K562 (cell line): ENCODE data around the gene SLC4A4. TPM values are rescaled to one million over a fixed set of nuclear protein-coding genes. Genes with fewer than 3 reads are reported as not detected.

ENCODE experiments used
- ATAC-seq: fragments of 200-7000 bp; cut with Tn5 transposase; 3 replicates; pipeline ENCODE4 v1.9.1; 2020; ENCODE audit warnings: moderate library complexity
- BruUV-seq: library from RNA; stranded (reverse); fragments of 400-500 nt; replicated peaks from 2 replicates; lab custom pipeline; 2021; lab: Mats Ljungman, UMichigan
- CTCF ChIA-PET: fragments of 300-600 bp; formaldehyde crosslinking; extraction: SDS; loops from one replicate; lab custom pipeline; 2021; ENCODE audit warnings: low intra/inter-chr PET ratio; lab: Yijun Ruan, JAX
- POLR2A ChIA-PET: fragments of 300-600, 350-650 bp; sonication (Branson Sonifier 250); formaldehyde crosslinking; extraction: SDS; loops from one replicate; lab custom pipeline; 2021; ENCODE audit warnings: antibody characterized with exemption, inconsistent platforms; lab: Yijun Ruan, JAX
- DNase-seq, 4 experiments: peaks; one replicate each; pipeline versions ENCODE4 v3.0.0 to v3.0.0-alpha.2; 2011 to 2018; ENCODE audit warnings: low spot score in 3 of 4, mixed read lengths in 3 of 4; ENCODE audit errors: extremely low read depth in 1 of 4
- FAIRE-seq: peaks from 2 replicates; lab custom pipeline; 2011; peaks lifted over from hg19 to GRCh38; lab: Jason Lieb, UNC
- H2AFZ ChIP-seq: 2 replicates; pipeline ENCODE4 v1.6.0; 2011; ENCODE audit warnings: low read depth, low read length, control low read depth, inconsistent platforms
- H3K27ac ChIP-seq: fragments of 200-600 bp; 3 replicates; pipeline ENCODE4 v1.8.0; 2011; ENCODE audit warnings: low read depth, mild to moderate bottlenecking, control low read depth, inconsistent platforms, low read length, moderate library complexity, mixed read lengths; ENCODE audit errors: extremely low read depth
- H3K27me3 ChIP-seq, 2 experiments: fragments of 300-600 bp in 1 of 2; 2 replicates in 1 of 2; 3 replicates in 1 of 2; pipeline versions ENCODE4 v1.6.0 to v1.8.0; 2011; ENCODE audit warnings: inconsistent platforms in 2 of 2, low read length in 2 of 2, mild to moderate bottlenecking in 1 of 2, mixed read lengths in 1 of 2, moderate library complexity in 1 of 2; ENCODE audit not compliant: control insufficient read depth in 2 of 2, insufficient read depth in 2 of 2
- H3K36me3 ChIP-seq: fragments of 300-600 bp; 3 replicates; pipeline ENCODE4 v1.8.0; 2011; ENCODE audit warnings: mild to moderate bottlenecking, low read length, inconsistent platforms; ENCODE audit not compliant: control insufficient read depth, insufficient read depth
- H3K4me1 ChIP-seq, 2 experiments: fragments of 200-600 bp in 1 of 2; replicated peaks in 1 of 2; 2 replicates in 1 of 2; 3 replicates in 1 of 2; pipeline versions ENCODE4 v1.5.1 to v1.8.0; 2011; ENCODE audit warnings: inconsistent platforms in 2 of 2, low read length in 2 of 2, mild to moderate bottlenecking in 1 of 2, mixed read lengths in 1 of 2, moderate library complexity in 1 of 2; ENCODE audit not compliant: control insufficient read depth in 2 of 2, insufficient read depth in 2 of 2
- H3K4me2 ChIP-seq: 2 replicates; pipeline ENCODE4 v1.6.1; 2011; ENCODE audit warnings: low read length, control low read depth, inconsistent platforms, mixed read lengths; ENCODE audit not compliant: insufficient read depth
- H3K4me3 ChIP-seq: fragments of 200-600 bp; sonication (generic), shearing (Covaris generic); 2 replicates; pipeline ENCODE4 v1.5.1; 2016; ENCODE audit warnings: control low read depth, inconsistent platforms
- H3K79me2 ChIP-seq: fragments of 200-600 bp; 3 replicates; pipeline ENCODE4 v1.8.0; 2011; ENCODE audit warnings: low read length, inconsistent platforms; ENCODE audit not compliant: control insufficient read depth, insufficient read depth
- H3K9ac ChIP-seq, 2 experiments: 2 replicates each; pipeline versions ENCODE4 v1.6.0 to v1.6.1; 2011; ENCODE audit warnings: low read depth in 2 of 2, low read length in 2 of 2, control low read depth in 1 of 2, inconsistent platforms in 1 of 2, mild to moderate bottlenecking in 1 of 2, mixed read lengths in 1 of 2; ENCODE audit not compliant: insufficient read depth in 1 of 2
- H3K9me1 ChIP-seq: one replicate; pipeline ENCODE4 v1.6.0; 2011; ENCODE audit warnings: inconsistent platforms, mild to moderate bottlenecking, low read length, moderate library complexity; ENCODE audit not compliant: control insufficient read depth, insufficient read depth
- H3K9me3 ChIP-seq: replicated peaks from 2 replicates; pipeline ENCODE4 v1.5.1; 2011; ENCODE audit warnings: low read depth, low read length, inconsistent platforms; ENCODE audit not compliant: control insufficient read depth, insufficient read depth
- H4K20me1 ChIP-seq: replicated peaks from 2 replicates; pipeline ENCODE4 v1.6.1; 2011; ENCODE audit warnings: low read length, inconsistent platforms, mixed read lengths; ENCODE audit not compliant: control insufficient read depth, insufficient read depth
- CEBPG ChIP-seq, 3 experiments: fragments of 200-800 bp in 1 of 3; sonication (Bioruptor generic) in 1 of 3; sonication (generic) in 1 of 3; formaldehyde crosslinking in 1 of 3; IDR thresholded peaks in 2 of 3; conservative IDR thresholded peaks in 1 of 3; 2 replicates each; pipeline versions ENCODE4 v1.6.1 to v1.8.0; 2016 to 2022; ENCODE audit warnings: missing compliant biosample characterization in 2 of 3, missing genetic modification characterization in 2 of 3, mild to moderate bottlenecking in 1 of 3, missing genetic modification reagents in 1 of 3
- GABPB1 ChIP-seq: sonication (generic); formaldehyde crosslinking; IDR thresholded peaks from 2 replicates; pipeline ENCODE4 v1.8.0; 2022; ENCODE audit warnings: mild to moderate bottlenecking, missing genetic modification reagents
- ILF3 ChIP-seq: fragments of 450-650 bp; IDR thresholded peaks from 2 replicates; pipeline ENCODE4 v1.6.1; 2018; ENCODE audit warnings: antibody characterized with exemption, mild to moderate bottlenecking, moderate library complexity, borderline replicate concordance
- SMAD1 ChIP-seq: fragments of 150-350 bp; IDR thresholded peaks from 2 replicates; pipeline ENCODE4 v1.6.1; 2014; ENCODE audit warnings: low read length, low read depth; ENCODE audit not compliant: partially characterized antibody
- SOX6 ChIP-seq: fragments of 450-650 bp; IDR thresholded peaks from 2 replicates; pipeline ENCODE4 v1.6.1; 2014; ENCODE audit warnings: mild to moderate bottlenecking
- STAT5A ChIP-seq: IDR thresholded peaks from 2 replicates; pipeline ENCODE4 v1.6.1; 2012; ENCODE audit warnings: low read length, inconsistent platforms, borderline replicate concordance
- WGBS: fragments of 100-300 bp; shearing (Covaris generic); methylation state at CpG from one replicate; pipeline ENCODE4 v1.1.6; 2016; ENCODE audit warnings: low coverage, mixed read lengths; ENCODE audit not compliant: insufficient coverage; ENCODE audit errors: missing lambda C conversion rate; 5-methylcytosine and 5-hydroxymethylcytosine counted together
- in situ Hi-C: fragments of 300-500 bp; cut with MboI; formaldehyde crosslinking; loops from 4 replicates; pipeline ENCODE4 v1.15.0; 2018; ENCODE audit warnings: inconsistent platforms, mixed read lengths
- intact Hi-C: fragments of 100-400 bp; cut with micrococcal nuclease; formaldehyde crosslinking; loops from 2 replicates; pipeline ENCODE4 v1.14.2; 2022
- polyA plus RNA-seq, 8 experiments: library from polyadenylated mRNA; depleted of rRNA in 4 of 8; stranded (reverse) in 5 of 8; unstranded in 3 of 8; fragments of >200 nt; fragmentation: Nextera tagmentation in 2 of 8; fragmentation: Illumina TruSeq in 1 of 8; extraction: Ambion mirVana in 2 of 8; extraction: Trizol in 1 of 8; gene quantifications; 2 replicates each; pipeline versions ENCODE4 v1.2.1 to v1.2.3, GENCODE V29; 2011 to 2014; ENCODE audit warnings: inconsistent platforms in 1 of 8, missing spikeins in 1 of 8
- total RNA-seq, 7 experiments: library from RNA; depleted of rRNA in 6 of 7; stranded (reverse); fragments of >200 nt in 6 of 7; fragmentation: Illumina TruSeq in 2 of 7; extraction: Trizol in 2 of 7; gene quantifications; 2 replicates each; pipeline versions ENCODE4 v1.2.1 to v1.2.3, GENCODE V29; 2011 to 2021; ENCODE audit warnings: low replicate concordance in 1 of 7
- TF ChIP-seq, protein P1 (sequence below): sonication (generic); formaldehyde crosslinking; IDR thresholded peaks from 2 replicates; pipeline ENCODE4 v1.8.0; 2022; ENCODE audit warnings: missing genetic modification reagents, mild to moderate bottlenecking, borderline replicate concordance
- TF ChIP-seq, protein P2 (sequence below), 2 experiments: fragments of 450-650 bp in 1 of 2; sonication (generic) in 1 of 2; formaldehyde crosslinking in 1 of 2; IDR thresholded peaks; 2 replicates each; pipeline versions ENCODE4 v1.7.1 to v1.9.0; 2016 to 2022; ENCODE audit warnings: inconsistent platforms in 1 of 2, mild to moderate bottlenecking in 1 of 2, missing genetic modification reagents in 1 of 2
- TF ChIP-seq, protein P3 (sequence below): fragments of 450-650 bp; IDR thresholded peaks from 2 replicates; pipeline ENCODE4 v1.6.1; 2016; ENCODE audit warnings: missing biosample characterization, missing genetic modification characterization

SLC4A4 gene
- total and polyA plus RNA-seq, 9 of the 15 experiments (the other 6 are each of a cell fraction or from before 2014, with no cell fraction given) = 0.01 to 0.18 (median 0.07) TPM; not detected in 2

DNA sequence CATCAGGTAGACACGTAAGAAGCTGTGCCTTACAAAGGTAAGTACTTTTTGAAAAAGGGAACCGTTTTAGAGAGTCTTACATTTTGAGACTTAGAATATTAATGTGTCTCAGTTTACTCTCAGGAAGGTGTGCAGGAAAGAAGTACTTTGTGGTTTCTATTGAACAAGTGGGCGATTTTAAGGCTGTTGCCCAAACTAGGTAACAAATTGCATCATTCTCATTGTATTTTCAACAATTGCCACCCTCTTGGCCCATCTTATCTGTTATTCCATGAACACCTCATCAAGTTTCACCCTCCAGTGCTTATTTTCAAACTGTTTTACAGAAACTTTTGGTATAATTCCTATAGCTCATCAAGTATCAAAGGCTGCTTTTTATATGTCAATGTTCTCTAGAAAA is 158.3 kb downstream of the SLC4A4 start (continued):
- no peak for TF ChIP-seq SMAD1
- no peak for TF ChIP-seq GABPB1 (CRISPR knock-in tag)
- no peak for TF ChIP-seq CEBPG (CRISPR knock-in tag; IDR thresholded peaks at IDR 0.05)
- peak; percentile 50 to 58; a peak in 3 of 4 replicates for TF ChIP-seq CEBPG (tag; conservative IDR thresholded peaks at IDR 0.05 in 1 of 2, IDR thresholded peaks at IDR 0.05 in 1 of 2)
- TF ChIP-seq ILF3 = no peak
- TF ChIP-seq, protein P1, sequence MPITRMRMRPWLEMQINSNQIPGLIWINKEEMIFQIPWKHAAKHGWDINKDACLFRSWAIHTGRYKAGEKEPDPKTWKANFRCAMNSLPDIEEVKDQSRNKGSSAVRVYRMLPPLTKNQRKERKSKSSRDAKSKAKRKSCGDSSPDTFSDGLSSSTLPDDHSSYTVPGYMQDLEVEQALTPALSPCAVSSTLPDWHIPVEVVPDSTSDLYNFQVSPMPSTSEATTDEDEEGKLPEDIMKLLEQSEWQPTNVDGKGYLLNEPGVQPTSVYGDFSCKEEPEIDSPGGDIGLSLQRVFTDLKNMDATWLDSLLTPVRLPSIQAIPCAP (CRISPR knock-in tag) = no peak
- TF ChIP-seq SOX6 = 0 out of 2 replicates have a peak, but pooled peaks have one; percentile 31

DNA sequence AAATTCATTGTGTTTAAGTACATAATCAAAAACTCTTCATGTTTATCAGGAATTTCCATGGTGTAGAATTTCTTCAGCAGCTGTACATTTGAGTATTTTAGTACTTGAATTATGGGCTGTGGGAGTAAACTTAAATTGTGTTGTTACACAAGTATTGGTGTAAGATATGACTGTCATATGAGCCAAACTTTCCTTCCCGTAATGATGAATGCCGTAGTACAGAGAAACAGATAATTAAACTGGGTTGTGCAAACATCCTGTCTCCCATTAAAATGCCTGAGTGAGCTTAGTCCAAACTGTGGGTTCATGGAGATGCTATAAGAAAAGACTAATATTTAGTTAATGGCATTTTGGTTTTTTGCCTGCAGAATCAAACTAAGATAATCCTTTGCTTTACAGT is 159.2 kb downstream of the SLC4A4 start:
- ATAC-seq (no peak), FAIRE-seq (no peak), DNase-seq (no peak)
- WGBS = 0% methylated on average over 2 of the region's 2 CpGs
- intact Hi-C loops (no loop called here), in situ Hi-C loops (no loop called here)
- Histone ChIP-seq H3K9me3 (no peaks in the 10 kb centered on the region), H3K9ac (no peak overlapping the region), H3K27me3 (no peaks in the 10 kb centered on the region), H3K79me2 (no peaks in the 10 kb centered on the region), H2AFZ (no peak overlapping the region), H3K36me3 (no peaks in the 10 kb centered on the region), H4K20me1 (no peaks in the 10 kb centered on the region), H3K27ac (no peak overlapping the region), H3K4me2 (no peak overlapping the region), H3K4me3 (no peak overlapping the region), H3K9me1 (no peaks in the 10 kb centered on the region), H3K4me1 (no peaks in the 10 kb centered on the region)
- CTCF ChIA-PET = no interaction called here
- no TSS peak for BruUV-seq
- POLR2A ChIA-PET = interaction anchor here (0.5 kb wide), 1 partner anchor 861 kb away, joined by 4 read pairs; no protein-coding TSS in a partner anchor
- TF ChIP-seq, protein P2, sequence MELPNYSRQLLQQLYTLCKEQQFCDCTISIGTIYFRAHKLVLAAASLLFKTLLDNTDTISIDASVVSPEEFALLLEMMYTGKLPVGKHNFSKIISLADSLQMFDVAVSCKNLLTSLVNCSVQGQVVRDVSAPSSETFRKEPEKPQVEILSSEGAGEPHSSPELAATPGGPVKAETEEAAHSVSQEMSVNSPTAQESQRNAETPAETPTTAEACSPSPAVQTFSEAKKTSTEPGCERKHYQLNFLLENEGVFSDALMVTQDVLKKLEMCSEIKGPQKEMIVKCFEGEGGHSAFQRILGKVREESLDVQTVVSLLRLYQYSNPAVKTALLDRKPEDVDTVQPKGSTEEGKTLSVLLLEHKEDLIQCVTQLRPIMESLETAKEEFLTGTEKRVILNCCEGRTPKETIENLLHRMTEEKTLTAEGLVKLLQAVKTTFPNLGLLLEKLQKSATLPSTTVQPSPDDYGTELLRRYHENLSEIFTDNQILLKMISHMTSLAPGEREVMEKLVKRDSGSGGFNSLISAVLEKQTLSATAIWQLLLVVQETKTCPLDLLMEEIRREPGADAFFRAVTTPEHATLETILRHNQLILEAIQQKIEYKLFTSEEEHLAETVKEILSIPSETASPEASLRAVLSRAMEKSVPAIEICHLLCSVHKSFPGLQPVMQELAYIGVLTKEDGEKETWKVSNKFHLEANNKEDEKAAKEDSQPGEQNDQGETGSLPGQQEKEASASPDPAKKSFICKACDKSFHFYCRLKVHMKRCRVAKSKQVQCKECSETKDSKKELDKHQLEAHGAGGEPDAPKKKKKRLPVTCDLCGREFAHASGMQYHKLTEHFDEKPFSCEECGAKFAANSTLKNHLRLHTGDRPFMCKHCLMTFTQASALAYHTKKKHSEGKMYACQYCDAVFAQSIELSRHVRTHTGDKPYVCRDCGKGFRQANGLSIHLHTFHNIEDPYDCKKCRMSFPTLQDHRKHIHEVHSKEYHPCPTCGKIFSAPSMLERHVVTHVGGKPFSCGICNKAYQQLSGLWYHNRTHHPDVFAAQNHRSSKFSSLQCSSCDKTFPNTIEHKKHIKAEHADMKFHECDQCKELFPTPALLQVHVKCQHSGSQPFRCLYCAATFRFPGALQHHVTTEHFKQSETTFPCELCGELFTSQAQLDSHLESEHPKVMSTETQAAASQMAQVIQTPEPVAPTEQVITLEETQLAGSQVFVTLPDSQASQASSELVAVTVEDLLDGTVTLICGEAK (IDR thresholded peaks at IDR 0.05) = no peak
- TF ChIP-seq, protein P2 (CRISPR knock-in tag; IDR thresholded peaks at IDR 0.05) = no peak
- TF ChIP-seq STAT5A = no peak
- TF ChIP-seq, protein P3, sequence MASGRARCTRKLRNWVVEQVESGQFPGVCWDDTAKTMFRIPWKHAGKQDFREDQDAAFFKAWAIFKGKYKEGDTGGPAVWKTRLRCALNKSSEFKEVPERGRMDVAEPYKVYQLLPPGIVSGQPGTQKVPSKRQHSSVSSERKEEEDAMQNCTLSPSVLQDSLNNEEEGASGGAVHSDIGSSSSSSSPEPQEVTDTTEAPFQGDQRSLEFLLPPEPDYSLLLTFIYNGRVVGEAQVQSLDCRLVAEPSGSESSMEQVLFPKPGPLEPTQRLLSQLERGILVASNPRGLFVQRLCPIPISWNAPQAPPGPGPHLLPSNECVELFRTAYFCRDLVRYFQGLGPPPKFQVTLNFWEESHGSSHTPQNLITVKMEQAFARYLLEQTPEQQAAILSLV (tag) = no peak
